Measurements from ENCODE around the gene VIL1.

The VIL1 gene

GRCh38 chr2:218401890-218402289, 17.0 kb upstream of the VIL1 start:
- H3K4me3 ChIP-seq (ENCODE audit: low read depth, low read length) = no peak overlapping the region
- no peak for DNase-seq (ENCODE audit: low read depth)
- no peak for TF ChIP-seq CTCF (IDR thresholded peaks at IDR 0.05; ENCODE audit: control insufficient read depth, extremely low read depth, insufficient read depth)

- H3K4me3 ChIP-seq (ENCODE audit: low read depth, low read length) = no peak overlapping the region
- TF ChIP-seq CTCF (IDR thresholded peaks at IDR 0.05; ENCODE audit: control insufficient read depth, extremely low read depth, insufficient read depth) = no peak
- no peak for DNase-seq (ENCODE audit: low read depth)
Measured at GRCh38 chr2:218402491-218402901, 16.4 kb upstream of the VIL1 start.

- DNase-seq (ENCODE audit: low read depth) = no peak
- TF ChIP-seq CTCF (IDR thresholded peaks at IDR 0.05; ENCODE audit: control insufficient read depth, extremely low read depth, insufficient read depth) = no peak
- no peak overlapping the region for H3K4me3 ChIP-seq (ENCODE audit: low read depth, low read length)
Measured at GRCh38 chr2:218402911-218403411, 16.0 kb upstream of the VIL1 start.

- DNase-seq (ENCODE audit: low read depth) = no peak
- TF ChIP-seq CTCF (IDR thresholded peaks at IDR 0.05; ENCODE audit: control insufficient read depth, extremely low read depth, insufficient read depth) = no peak
- H3K4me3 ChIP-seq (ENCODE audit: low read depth, low read length) = no peak overlapping the region
Measured at GRCh38 chr2:218403810-218404209, 15.1 kb upstream of the VIL1 start.

GRCh38 chr2:218404351-218405085, 14.4 kb upstream of the VIL1 start:
- DNase-seq (ENCODE audit: low read depth) = no peak
- H3K4me3 ChIP-seq (ENCODE audit: low read depth, low read length) = no peak overlapping the region

GRCh38 chr2:218405086-218405745, 13.7 kb upstream of the VIL1 start:
- H3K4me3 ChIP-seq (ENCODE audit: low read depth, low read length) = no peak overlapping the region
- TF ChIP-seq CTCF (IDR thresholded peaks at IDR 0.05; ENCODE audit: control insufficient read depth, extremely low read depth, insufficient read depth) = no peak
- DNase-seq (ENCODE audit: low read depth) = no peak

More at GRCh38 chr2:218404351-218405085, 14.4 kb upstream of the VIL1 start:
- TF ChIP-seq CTCF (IDR thresholded peaks at IDR 0.05; ENCODE audit: control insufficient read depth, extremely low read depth, insufficient read depth) = no peak

Data from LNCaP clone FGC (cell line).